Measurements from ENCODE around the gene SERPINA3.

DNA sequence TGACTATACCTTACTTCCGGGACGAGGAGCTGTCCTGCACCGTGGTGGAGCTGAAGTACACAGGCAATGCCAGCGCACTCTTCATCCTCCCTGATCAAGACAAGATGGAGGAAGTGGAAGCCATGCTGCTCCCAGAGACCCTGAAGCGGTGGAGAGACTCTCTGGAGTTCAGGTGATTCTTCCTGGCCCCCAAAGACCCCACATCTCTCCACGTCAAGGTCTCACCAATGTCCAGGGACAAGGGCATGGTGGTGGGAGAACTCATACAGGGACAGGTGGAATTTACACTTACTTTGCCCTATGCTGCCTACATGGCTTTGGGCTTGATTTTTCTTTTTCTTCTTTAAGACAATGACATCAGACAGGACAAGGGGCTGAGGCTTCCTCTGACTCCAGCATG, 7.1 kb downstream of the SERPINA3 start:
- TF ChIP-seq, protein P1, sequence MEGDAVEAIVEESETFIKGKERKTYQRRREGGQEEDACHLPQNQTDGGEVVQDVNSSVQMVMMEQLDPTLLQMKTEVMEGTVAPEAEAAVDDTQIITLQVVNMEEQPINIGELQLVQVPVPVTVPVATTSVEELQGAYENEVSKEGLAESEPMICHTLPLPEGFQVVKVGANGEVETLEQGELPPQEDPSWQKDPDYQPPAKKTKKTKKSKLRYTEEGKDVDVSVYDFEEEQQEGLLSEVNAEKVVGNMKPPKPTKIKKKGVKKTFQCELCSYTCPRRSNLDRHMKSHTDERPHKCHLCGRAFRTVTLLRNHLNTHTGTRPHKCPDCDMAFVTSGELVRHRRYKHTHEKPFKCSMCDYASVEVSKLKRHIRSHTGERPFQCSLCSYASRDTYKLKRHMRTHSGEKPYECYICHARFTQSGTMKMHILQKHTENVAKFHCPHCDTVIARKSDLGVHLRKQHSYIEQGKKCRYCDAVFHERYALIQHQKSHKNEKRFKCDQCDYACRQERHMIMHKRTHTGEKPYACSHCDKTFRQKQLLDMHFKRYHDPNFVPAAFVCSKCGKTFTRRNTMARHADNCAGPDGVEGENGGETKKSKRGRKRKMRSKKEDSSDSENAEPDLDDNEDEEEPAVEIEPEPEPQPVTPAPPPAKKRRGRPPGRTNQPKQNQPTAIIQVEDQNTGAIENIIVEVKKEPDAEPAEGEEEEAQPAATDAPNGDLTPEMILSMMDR (IDR thresholded peaks at IDR 0.05) = no peak
- TF ChIP-seq POLR2A (IDR thresholded peaks at IDR 0.05) = no peak
